Thymus (tissue), 11 donors: ENCODE results near the gene NME5. TPM values are rescaled to one million over a fixed set of nuclear protein-coding genes. Genes with fewer than 3 reads are reported as not detected.
"Not testable (repeated sequence)": the region's sequence is repeated elsewhere in the genome, so short reads cannot be mapped to it uniquely, and the experiment has no call there.

ENCODE experiments used
- DNase-seq, 9 donors: peaks; one replicate each; pipeline ENCODE4 v3.0.0-alpha.2; 2013; ENCODE audit warnings: low spot score in 9 of 9, low read depth in 6 of 9, missing footprints in 1 of 9
- H3K27ac ChIP-seq, 2 donors: one replicate each; pipeline ENCODE4 v1.5.1; 2013; ENCODE audit warnings: control low read depth in 1 of 2, low read depth in 1 of 2, low read length in 1 of 2, mild to moderate bottlenecking in 1 of 2, moderate library complexity in 1 of 2
- H3K27me3 ChIP-seq, 2 donors: one replicate each; pipeline ENCODE4 v1.5.1; 2013; ENCODE audit warnings: low read length in 1 of 2; ENCODE audit not compliant: control insufficient read depth in 2 of 2, insufficient read depth in 1 of 2
- H3K36me3 ChIP-seq, 2 donors: one replicate each; pipeline ENCODE4 v1.5.1; 2013; ENCODE audit warnings: low read length in 1 of 2, mild to moderate bottlenecking in 1 of 2, moderate library complexity in 1 of 2; ENCODE audit not compliant: control insufficient read depth in 2 of 2, insufficient read depth in 2 of 2
- H3K4me1 ChIP-seq, 2 donors: one replicate each; pipeline ENCODE4 v1.5.1; 2013; ENCODE audit warnings: low read length in 2 of 2; ENCODE audit not compliant: control insufficient read depth in 2 of 2, insufficient read depth in 2 of 2
- H3K4me3 ChIP-seq, 2 donors: one replicate each; pipeline ENCODE4 v1.5.1; 2013; ENCODE audit warnings: low read length in 2 of 2, control low read depth in 1 of 2, mild to moderate bottlenecking in 1 of 2
- H3K9me3 ChIP-seq, 2 donors: one replicate each; pipeline ENCODE4 v1.5.1; 2013; ENCODE audit warnings: low read length in 1 of 2, mild to moderate bottlenecking in 1 of 2; ENCODE audit not compliant: control insufficient read depth in 2 of 2, insufficient read depth in 1 of 2
- WGBS: extraction: QIAGEN DNeasy Blood & Tissue Kit; methylation state at CpG from one replicate; pipeline ENCODE4 v1.1.7; 2013; 5-methylcytosine and 5-hydroxymethylcytosine counted together
- polyA plus RNA-seq: library from polyadenylated mRNA; stranded (reverse); fragments of 200-250 nt; gene quantifications from one replicate; pipeline ENCODE4 v1.2.3, GENCODE V29; 2013
- total RNA-seq: library from RNA; stranded (reverse); fragments of 120-200 nt; gene quantifications from one replicate; pipeline ENCODE4 v1.2.4, GENCODE V29; 2013
- donor health status: healthy.

Gene NME5
- total and polyA plus RNA-seq, 2 donors = 1.2 to 4.3 TPM

DNA sequence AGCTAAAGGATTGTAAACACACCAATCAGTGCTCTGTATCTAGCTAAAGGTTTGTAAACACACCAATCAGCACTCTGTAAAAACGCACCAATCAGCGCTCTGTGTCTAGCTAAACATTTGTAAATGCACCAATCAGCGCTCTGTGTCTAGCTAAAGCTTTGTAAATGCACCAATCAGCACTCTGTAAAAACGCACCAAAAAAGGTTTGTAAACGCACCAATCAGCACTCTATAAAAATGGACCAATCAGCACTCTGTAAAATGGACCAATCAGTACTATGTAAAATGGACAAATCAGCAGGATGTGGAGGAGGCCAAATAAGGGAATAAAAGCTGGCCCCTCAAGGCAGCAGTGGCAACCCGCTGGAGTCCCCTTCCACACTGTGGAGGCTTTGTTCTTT lies 4.3 kb upstream of the NME5 start:
- H3K27ac ChIP-seq, DNase-seq, H3K36me3 ChIP-seq, H3K9me3 ChIP-seq, H3K4me3 ChIP-seq, H3K4me1 ChIP-seq: not testable (repeated sequence)
- 95% methylated on average over 6 of the region's 6 CpGs for WGBS
- peaks cover 8 to 20% of the 10 kb centered on the region in 2 donors for H3K27me3 ChIP-seq

DNA sequence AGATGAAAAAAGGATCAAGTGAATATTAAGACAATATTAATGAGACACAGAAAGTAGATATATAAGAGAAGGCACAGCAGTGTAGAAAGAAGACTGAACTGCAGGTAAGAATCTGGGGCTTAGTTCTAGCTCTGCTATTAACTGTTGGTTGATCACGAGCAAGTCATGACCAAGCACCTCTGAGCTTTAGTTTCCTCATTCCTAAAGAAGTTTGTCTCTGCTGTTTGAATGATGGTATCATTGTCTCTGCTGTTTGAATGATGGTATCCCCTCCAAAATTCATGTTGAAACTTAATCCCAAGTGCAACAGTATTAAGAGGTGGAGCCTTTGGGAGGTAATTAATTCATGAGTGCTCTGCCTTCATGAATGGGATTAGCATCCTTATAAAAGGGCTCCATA lies 2.5 kb upstream of the NME5 start:
- Histone ChIP-seq H3K4me3 (no peak overlapping the region), H3K9me3 (no peaks in the 10 kb centered on the region), H3K36me3 (no peaks in the 10 kb centered on the region), H3K27me3 (peaks cover 8 to 31% of the 10 kb centered on the region in 2 donors), H3K27ac (no peak overlapping the region), H3K4me1 (peaks cover 0 to 2% of the 10 kb centered on the region in 2 donors)
- WGBS = 92% methylated on average over 1 of the region's 1 CpG
- no peak for DNase-seq

DNA sequence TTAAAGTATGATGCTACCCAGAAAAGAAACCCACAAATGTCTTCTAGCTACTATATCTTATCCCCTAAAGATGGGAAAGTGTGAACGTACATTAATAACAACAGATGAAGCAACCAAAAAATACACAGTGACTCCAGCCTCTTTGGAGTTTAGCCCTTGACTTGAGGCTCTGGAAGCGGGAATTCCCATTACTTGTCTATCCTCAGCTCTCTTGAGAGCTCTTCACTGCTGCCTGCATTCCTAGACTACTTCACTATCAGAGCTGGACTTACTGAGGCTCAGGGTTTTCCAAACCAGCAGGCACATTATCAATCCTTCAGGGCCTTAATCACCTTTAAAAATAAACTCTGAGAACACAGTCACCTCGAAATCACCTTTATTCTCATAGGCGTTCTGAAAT lies 1.0 kb upstream of the NME5 start:
- Histone ChIP-seq H3K4me1 (peaks cover 0 to 2% of the 10 kb centered on the region in 2 donors), H3K27ac (no peak overlapping the region), H3K4me3 (no peak overlapping the region), H3K9me3 (no peaks in the 10 kb centered on the region), H3K27me3 (peaks cover 8 to 31% of the 10 kb centered on the region in 2 donors), H3K36me3 (no peaks in the 10 kb centered on the region)
- no peak for DNase-seq
- WGBS = 93% methylated on average over 4 of the region's 4 CpGs

DNA sequence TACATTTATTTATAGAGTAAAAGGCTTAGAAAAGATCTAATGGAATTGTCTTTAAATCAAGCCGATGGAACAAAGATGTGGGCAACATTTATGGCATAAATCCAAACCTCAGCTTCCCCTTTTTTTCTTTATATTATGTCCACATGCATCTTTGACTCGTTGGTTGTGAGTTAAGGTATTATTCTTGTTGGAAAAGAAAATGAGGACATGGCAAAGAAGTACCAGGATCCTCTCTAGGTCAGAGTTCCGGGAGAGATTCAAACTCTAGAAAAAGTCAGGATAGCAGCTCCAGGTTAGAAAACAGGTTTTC lies 508 bp upstream of the NME5 start:
- Histone ChIP-seq H3K27ac (no peak overlapping the region), H3K4me1 (peaks cover 0 to 2% of the 10 kb centered on the region in 2 donors), H3K27me3 (peaks cover 8 to 31% of the 10 kb centered on the region in 2 donors), H3K36me3 (no peaks in the 10 kb centered on the region), H3K4me3 (no peak overlapping the region), H3K9me3 (no peaks in the 10 kb centered on the region)
- no peak for DNase-seq
- 34% methylated on average over 3 of the region's 3 CpGs for WGBS

DNA sequence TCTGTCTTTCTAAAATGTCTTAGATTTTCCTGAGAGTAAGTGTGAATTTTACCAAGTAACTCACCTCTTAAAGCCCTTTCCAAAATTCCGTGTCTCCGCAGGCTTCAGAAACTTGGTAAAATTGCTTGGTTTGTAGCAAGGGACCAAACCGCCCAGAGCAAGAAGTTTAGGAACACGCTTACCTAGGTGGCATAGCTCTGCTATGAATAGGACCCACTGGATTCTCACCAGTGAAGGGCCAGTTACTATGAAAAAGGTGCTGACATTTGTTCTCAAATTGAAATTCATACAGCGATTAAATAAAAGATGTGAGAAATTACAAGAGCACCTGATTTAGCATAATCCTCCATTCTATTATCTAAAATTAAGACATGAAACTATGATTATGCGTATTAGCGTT lies 6.7 kb downstream of the NME5 start:
- 95% methylated on average over 7 of the region's 7 CpGs for WGBS
- H3K9me3 ChIP-seq = no peaks in the 10 kb centered on the region
- no peak overlapping the region for H3K4me3 ChIP-seq

DNA sequence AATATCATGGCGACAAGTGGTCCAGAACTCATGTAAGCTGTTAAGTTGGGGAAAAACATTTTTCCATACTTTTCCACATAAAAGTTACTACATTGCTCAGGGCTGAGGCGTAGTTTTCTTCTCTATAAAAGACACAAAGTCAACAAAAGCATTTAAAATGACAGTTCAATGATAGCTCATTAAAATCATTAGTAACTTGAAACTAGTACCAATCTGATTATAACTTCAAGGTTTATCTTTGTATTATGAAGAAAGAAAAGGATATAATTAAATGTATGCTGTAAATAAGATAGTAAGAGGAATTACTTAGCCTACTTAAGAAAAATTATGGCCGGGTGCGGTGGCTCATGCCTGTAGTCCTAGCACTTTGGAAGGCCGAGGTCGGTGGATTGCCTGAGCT lies 9.9 kb downstream of the NME5 start:
- Histone ChIP-seq H3K4me3 (no peak overlapping the region), H3K9me3 (no peaks in the 10 kb centered on the region), H3K27ac (no peak overlapping the region), H3K4me1 (no peaks in the 10 kb centered on the region), H3K36me3 (no peaks in the 10 kb centered on the region), H3K27me3 (peaks cover 0 to 2% of the 10 kb centered on the region in 2 donors)
- 97% methylated on average over 6 of the region's 6 CpGs for WGBS
- DNase-seq = no peak

More for the DNA sequence above, 6.7 kb downstream of the NME5 start:
- no peaks in the 10 kb centered on the region for H3K4me1 ChIP-seq
- peaks cover 0 to 4% of the 10 kb centered on the region in 2 donors for H3K27me3 ChIP-seq
- no peak overlapping the region for H3K27ac ChIP-seq
- H3K36me3 ChIP-seq = no peaks in the 10 kb centered on the region
- DNase-seq = no peak

DNA sequence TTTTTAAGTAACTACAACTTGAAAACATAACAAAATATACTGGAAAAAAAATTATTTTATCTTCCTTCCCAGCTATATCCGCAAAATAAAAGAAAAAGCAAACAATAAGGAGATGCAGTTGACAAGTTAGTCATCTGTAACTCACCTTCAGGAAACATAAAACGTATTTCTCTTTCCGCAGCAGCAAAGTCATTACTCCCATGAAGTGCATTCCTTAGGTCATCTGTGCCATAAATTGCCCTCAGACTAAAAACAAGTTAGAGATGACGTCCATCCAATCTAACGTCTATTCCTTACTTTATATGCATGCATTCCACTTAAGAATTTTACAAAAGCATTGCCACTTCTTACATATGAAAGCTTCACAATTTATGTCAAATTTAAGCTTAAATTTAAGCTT lies 10.9 kb downstream of the NME5 start:
- no peak for DNase-seq
- no peaks in the 10 kb centered on the region for H3K36me3 ChIP-seq
- no peaks in the 10 kb centered on the region for H3K9me3 ChIP-seq
- 63% methylated on average over 5 of the region's 5 CpGs for WGBS
- H3K4me1 ChIP-seq = no peaks in the 10 kb centered on the region
- no peak overlapping the region for H3K4me3 ChIP-seq
- no peak overlapping the region for H3K27ac ChIP-seq
- peaks cover 0 to 2% of the 10 kb centered on the region in 2 donors for H3K27me3 ChIP-seq

DNA sequence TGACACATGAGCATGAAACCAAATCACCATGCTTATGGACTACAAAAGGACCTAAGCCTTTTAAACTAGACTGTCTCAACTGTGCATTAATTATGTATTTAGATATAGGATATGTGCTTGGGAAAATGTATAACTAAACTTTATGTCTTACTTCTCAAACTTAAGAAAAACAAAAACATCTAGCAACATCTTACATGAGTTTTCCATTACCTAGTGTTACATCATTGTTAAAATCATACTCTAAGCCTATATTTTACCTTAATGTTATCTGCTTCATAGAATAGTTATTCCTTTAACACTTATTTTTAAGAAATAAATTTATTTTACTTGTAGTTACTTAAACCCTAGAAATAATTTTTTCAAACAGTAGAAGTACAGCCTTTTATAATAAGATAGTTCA lies 24.0 kb downstream of the NME5 start:
- Histone ChIP-seq H3K36me3 (no peaks in the 10 kb centered on the region), H3K9me3 (no peaks in the 10 kb centered on the region), H3K27ac (no peak overlapping the region), H3K4me1 (no peaks in the 10 kb centered on the region), H3K27me3 (peaks cover 0 to 3% of the 10 kb centered on the region in 2 donors), H3K4me3 (no peak overlapping the region)
- DNase-seq = no peak

DNA sequence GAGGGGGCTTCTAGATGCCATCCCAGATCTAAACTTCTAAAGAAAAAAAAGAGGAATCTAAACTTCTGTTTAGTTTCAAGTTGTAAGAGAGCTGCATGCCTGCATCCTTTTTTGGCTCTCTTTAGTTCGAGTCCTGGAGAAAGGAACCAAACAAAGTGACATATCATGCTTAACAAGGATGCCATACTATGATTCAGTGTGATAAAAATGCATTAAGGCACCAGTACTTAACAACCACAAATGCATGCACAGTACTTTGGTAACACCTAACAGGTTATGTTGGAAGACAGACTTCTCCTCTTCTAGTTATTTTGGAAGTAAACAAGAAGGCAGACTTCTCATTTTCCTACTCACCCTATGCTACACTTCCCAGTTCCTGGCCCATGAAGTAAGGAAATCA lies 27.3 kb downstream of the NME5 start:
- H3K27me3 ChIP-seq = peaks cover 0 to 3% of the 10 kb centered on the region in 2 donors
- no peaks in the 10 kb centered on the region for H3K4me1 ChIP-seq
- no peaks in the 10 kb centered on the region for H3K36me3 ChIP-seq
- DNase-seq = no peak
- H3K4me3 ChIP-seq = no peak overlapping the region
- 43% methylated on average over 1 of the region's 1 CpG for WGBS
- H3K27ac ChIP-seq = no peak overlapping the region
- H3K9me3 ChIP-seq = no peaks in the 10 kb centered on the region

DNA sequence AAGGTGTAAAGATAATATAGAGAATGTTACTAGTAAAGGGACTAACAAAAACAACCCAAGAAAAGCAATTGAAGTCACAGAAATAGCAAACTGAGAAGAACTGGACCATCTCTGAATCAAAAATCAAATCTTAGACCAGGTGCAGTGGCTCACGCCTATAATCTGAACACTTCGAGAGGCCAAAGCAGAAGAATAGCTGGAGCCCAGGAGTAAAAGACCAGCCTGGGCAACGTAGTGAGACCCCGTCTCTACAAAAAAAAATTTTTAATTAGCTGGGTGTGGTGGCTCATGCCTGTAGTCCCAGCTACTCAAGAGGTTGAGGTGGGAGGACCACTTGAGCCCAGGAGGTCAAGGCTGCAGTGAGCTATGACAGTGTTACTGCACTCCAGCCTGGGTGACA lies 28.0 kb downstream of the NME5 start:
- Histone ChIP-seq H3K27me3 (peaks cover 0 to 3% of the 10 kb centered on the region in 2 donors), H3K4me1 (no peaks in the 10 kb centered on the region), H3K27ac (no peak overlapping the region), H3K9me3 (no peaks in the 10 kb centered on the region), H3K36me3 (no peaks in the 10 kb centered on the region), H3K4me3 (no peak overlapping the region)
- DNase-seq = no peak
- WGBS = 91% methylated on average over 4 of the region's 4 CpGs
